CD1c-positive myeloid dendritic cell (primary cell): ENCODE measurements around the gene INPP5A.
"Not testable (repeated sequence)": the region's sequence is repeated elsewhere in the genome, so short reads cannot be mapped to it uniquely, and the experiment has no call there.

Experiments used
- DNase-seq: peaks from one replicate; pipeline ENCODE4 v3.0.0-alpha.2; 2016; ENCODE audit errors: extremely low spot score

The INPP5A gene

GRCh38 chr10:132812520-132812919 is 274.9 kb downstream of the INPP5A start:
- DNase-seq: no peak

- DNase-seq: no peak
Observed at GRCh38 chr10:132813001-132813401, 275.4 kb downstream of the INPP5A start.

DNA sequence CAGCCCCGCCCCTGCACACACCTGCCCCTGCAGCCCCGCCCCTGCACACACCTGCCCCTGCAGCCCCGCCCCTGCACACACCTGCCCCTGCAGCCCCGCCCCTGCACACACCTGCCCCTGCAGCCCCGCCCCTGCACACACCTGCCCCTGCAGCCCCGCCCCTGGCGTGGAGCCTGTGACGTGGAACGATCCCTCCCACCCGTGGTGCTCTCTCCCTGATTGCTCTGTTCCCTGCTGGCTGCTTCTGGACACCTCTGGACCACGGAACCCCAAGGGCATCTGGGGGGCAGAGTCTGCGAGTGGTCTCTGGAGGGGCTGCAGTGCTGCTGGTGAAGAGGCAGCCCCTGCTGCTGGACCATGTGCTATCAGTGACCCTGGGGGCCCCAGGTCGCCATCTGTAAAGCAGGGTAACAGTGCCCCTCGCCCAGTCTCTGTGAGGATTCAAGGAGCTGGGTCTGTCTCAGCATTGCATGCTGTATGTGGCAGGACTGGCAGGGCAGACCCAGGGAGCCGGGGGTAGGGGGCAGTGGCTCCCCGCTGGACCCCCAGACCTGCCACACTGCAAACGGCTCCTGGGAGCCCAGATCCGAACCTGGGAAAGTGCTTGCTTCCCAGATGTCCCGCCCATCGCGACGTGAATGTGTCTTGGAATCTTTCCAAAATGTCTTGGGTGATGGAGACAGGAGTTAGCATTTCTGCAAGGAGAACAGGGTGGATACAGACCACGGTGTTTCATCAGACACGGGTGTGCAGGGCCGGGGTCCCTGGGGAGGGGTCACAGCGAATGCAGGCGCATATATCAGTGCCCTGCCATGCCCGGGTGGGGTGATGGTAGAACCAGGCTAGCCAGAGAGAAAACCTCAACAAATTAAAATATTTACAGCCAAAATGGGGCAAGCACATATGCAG is 276.2 kb downstream of the INPP5A start:
- DNase-seq: no peak

DNA sequence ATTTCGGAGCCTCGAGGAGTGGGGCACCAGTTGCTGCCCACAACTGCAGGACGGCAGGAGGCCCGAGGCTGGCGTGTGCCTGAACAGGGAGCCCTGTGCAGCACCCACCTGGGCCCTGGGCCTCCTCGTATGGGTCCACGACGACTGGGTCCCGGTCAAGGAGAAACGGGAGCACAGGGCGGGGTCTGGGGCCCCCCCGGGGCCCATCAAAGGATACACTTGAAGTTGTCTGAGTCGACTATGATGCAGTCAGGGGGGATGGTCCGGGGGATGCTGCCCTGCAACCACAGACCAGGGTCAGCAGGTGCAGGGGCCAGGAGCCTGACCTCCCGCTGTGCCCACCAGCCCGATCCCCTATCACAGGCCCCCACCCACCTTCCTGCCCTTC is 276.9 kb downstream of the INPP5A start:
- DNase-seq: no peak

DNA sequence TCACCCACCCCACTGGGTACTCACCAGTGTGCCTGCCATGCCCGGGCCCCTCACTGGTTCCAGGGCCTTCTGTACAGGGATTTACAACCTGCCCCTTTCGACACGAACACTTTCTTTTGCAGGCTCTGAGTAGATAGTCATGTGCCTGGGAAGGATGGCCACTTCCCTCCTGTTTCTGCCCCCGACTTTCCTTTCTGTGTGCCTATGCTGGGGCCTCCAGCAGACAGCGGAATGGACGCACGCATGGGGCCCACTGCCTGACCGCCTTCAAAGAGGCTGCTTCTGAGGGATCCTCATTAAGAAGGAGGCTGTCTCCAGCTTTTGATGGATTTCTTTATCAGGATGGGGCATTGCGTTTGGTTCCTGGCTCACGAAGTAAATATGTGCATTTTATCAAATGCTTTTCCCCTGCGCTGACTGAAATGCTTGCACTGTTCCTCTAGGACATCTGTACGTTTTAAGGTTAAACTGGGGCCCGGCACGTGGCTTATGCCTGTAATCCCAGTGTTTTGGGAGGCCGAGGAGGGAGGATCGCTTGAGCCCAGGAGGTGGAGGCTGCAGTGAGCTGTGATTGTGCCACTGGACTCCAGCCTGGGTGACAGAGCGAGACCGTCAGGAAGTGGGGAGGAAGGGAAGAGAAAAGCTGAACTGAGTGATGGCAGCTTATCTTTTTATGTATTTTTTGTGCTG is 277.7 kb downstream of the INPP5A start:
- no peak for DNase-seq

- DNase-seq: no peak
Observed at GRCh38 chr10:132816718-132817117, 279.1 kb downstream of the INPP5A start.

- DNase-seq: no peak
Observed at GRCh38 chr10:132817701-132818211, 280.2 kb downstream of the INPP5A start.

DNA sequence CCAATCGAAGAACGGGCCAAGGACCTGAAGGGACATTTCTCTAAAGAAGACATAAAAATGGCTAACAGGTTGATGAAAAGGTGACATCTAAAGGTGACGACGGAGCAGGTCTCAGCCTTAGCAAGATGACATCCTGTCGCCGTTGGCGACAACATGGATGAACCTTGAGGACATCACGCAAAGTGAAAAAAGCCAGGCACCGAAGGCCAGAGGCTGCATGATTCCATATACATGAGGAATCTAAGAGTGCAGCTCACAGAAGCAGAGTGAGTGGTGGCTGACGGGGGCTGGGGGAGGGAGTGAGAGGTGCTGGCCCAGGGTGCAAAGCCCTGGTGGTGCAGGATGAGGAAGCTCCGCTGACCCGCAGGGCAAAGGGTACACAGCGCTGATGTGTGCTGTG is 282.5 kb downstream of the INPP5A start:
- no peak for DNase-seq

GRCh38 chr10:132825783-132826523 is 288.4 kb downstream of the INPP5A start:
- DNase-seq: not testable (repeated sequence)

- no peak for DNase-seq
Observed at GRCh38 chr10:132826524-132827422, 289.2 kb downstream of the INPP5A start.

GRCh38 chr10:132827423-132827789 is 289.8 kb downstream of the INPP5A start:
- DNase-seq: no peak

GRCh38 chr10:132827861-132828539 is 290.4 kb downstream of the INPP5A start:
- DNase-seq: no peak

DNA sequence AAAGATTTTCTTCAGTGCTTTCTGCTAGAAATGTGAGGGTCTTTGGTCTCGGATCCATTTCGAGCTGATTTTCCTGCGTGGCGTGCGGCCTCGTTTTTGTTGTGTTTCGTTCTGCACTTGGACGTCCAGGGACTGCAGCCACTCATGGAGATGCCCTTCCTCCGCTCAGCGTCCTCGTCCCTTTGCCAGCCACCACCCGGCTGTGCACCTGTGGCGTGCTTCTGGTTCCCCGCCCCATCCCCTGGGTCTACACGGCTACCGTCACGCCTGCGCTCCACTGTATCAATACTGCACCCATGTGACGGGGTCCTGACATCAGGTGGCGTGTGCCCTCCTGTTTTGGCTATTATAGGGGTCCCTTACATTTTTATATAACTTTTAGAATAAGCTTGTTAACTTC is 291.1 kb downstream of the INPP5A start:
- no peak for DNase-seq

- no peak for DNase-seq
Observed at GRCh38 chr10:132829403-132829802, 291.8 kb downstream of the INPP5A start.

DNA sequence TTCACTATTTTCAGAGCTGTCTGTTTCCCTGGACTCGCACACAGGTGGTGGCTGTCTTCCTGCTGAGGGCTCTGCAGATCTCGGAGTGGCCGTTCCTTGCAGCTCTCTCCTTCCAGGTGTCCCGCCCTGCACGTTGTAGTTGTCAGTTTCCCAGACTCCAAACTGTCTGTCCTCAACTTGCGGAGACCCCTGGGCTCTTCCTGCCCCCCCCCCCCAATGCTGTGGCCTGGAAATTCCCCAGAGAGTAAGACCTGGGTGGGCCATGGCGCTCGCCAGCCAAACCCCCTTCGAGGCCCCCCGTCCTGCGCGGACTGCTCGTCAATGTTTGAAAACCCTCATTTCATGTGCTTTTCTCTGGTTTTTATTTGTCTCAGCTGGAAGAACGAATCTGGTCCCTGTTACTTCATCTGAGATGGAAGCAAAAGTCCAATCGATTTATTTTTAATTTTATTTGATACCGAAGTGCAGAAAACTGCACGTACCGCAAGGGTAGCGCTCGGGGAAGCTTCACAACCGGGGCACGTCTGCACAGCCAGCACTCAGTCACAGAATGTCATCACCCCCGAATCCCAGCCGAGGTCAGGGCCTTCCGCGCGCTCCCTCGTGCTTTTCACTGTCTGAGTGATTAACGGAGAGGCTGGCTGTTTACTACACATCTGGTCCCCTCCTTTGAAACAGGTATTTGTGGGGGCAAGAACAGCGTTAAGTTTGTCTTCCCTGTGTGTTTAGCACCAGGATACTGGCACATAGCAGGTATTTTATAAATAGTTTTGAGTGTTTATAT is 294.8 kb downstream of the INPP5A start:
- no peak for DNase-seq
